HG03097 (cell line): ENCODE data around the gene KLF6.

Experiments
- ATAC-seq: cut with Tn5 transposase; IDR thresholded peaks from one replicate; pipeline ENCODE4 v1.9.1; 2021; ENCODE audit not compliant: unreplicated experiment, low FRiP score

Gene KLF6

GRCh38 chr10:3759397-3759796, 25.6 kb downstream of the KLF6 start:
- ATAC-seq = no peak

DNA sequence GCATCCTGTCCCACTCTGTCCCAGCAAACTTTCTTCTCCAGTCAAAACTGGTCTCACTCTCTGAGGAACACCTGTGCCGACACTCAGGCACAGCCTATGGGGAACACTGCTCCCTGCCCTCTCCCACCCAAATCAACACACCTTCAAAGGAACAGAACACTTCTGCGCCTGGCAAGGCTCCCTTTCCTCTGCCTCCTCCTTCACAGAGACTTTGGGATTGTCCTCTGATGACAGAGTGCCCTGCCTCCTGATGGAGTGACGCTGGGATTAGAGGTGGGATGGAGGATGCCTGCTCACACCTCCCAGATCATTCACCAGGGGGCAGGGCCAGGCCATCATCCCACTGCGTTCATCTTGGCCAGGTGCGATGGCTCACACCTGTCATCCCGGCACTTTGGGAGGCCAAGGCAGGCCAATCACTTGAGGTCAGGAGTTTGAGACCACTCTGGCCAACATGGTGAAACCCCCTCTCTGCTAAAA, 26.5 kb downstream of the KLF6 start:
- no peak for ATAC-seq

DNA sequence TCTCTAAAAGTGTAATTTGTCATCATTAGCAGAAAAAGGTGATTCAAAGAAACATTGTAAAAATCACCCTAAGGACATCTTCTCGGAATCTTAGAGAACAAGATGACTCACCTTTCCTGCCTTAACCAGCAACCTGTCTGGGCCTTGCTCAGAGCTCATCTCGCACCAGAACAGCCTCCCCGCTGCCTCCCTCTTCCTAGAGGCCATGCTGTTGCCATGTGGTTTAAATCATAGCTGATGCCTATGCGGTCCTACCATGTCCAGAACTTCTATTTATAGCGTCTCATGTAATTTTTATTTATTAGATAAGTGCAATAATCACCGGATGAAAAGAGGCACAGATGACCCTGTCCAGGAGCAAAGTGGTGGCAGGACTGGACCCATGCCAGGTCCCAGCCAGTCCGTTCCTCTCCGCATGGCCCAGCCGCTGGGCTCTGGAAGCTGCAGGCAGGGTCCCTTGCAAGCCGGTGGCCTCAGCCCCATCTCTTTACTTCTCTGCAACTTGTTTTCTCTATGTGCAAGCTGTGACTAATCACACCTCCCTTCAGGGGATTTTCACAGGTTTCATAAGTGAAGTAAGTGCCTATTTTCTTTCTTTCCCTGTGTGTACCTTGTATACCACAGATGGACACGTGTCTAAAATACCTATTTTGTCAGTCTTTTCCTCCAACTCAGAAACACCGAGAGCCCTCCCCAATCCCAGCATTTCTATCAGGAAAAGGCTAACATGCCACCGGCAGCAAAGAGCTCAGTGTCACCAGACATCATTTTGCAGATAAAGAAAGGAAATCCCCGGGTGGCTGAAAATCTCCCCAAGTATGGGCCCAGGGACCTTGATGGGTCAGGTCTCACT, 27.1 kb downstream of the KLF6 start:
- ATAC-seq = peak; percentile 57

- ATAC-seq = no peak
Observed at GRCh38 chr10:3757250-3757637, 27.8 kb downstream of the KLF6 start.

DNA sequence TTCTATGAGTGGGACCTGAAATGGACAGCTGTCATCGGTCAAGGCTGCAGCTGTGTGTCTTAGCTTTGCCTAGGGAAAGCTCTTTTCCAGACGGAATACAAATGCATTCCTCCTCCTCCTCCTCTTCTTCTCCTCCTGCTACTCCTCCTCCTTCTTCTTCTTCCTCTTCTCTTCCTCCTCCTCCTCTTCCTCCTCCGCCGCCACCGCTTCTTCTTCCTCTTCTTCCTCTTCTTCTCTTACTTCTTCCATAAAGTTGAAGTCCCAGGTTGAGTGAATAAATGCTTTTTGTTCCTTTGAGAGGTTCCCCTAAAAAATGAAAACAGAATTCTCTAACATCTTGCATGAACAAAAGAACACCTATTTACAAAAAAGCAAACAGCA, 28.7 kb downstream of the KLF6 start:
- no peak for ATAC-seq

GRCh38 chr10:3755440-3756359, 29.3 kb downstream of the KLF6 start:
- ATAC-seq = no peak

DNA sequence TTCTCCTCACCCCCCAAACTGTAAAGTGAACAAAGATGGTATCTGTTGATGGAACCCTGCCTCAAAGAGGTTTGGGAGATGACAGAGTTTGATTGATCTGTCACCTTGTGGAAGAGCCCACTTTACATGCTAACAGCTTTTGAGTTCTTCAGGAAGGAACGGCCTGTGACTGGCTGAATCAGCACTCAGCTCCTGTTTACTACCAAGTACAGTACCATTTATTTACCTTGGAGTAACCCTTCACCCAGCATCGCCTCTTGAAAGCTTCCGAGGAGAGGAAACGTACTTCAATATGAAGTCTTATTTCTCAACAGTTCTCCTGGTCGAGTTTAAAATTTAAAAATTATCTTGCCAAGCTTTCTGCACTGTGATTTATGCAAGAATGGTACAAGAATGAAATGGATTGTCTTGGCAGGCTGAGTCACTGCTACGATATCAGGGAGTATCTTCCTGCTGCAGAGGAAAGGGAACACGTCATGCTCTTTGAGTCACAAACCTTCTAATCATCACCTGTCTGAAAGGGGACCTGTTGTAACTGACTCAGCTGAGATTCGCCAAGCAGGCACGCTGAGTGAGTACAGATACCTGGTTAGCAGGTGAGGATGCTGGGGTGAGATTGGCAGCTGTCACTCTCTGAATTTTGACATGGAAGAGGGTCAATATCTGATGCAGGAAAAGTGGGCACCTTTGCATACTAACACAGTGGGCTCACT, 30.1 kb downstream of the KLF6 start:
- ATAC-seq = no peak

- ATAC-seq = no peak
Observed at GRCh38 chr10:3750854-3751253, 34.2 kb downstream of the KLF6 start.

DNA sequence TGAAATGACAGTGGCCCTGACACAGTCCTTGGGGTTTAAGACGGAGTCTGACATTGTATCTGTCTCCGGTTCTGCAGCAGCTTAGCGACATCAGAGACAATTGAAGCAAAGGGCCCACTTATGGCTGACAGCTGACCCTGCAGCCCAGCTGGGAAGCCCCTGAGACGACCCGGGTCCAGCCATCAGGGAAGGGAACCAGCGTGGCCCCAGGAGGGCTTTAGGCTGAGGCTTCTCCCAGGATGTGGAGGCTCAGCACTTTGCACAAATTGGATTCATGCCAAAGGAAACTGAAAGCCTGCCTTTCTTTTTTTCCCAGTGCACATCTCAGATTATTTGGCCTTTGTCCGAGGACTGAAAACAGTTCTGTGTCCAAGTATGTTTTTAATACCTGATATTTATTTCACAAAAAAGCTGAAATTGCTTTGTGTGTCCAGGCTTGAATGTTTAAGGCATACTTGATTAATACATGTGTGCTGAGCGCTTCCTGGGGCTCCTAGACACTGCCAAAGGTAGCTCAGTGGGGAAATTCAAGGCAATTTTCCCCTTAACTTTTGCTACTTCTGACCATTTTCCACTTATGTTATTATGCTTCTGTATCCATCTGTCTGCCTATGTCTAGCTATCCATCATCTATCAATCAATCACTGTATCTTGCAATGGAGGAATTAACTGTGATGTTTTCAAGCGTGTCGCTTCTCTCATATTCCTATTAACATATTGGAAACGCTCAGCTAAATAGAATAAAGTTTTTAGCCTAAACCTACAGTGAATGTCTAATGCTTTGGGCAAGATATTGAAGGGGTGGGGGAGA, 34.8 kb downstream of the KLF6 start:
- no peak for ATAC-seq

GRCh38 chr10:3749600-3749999, 35.4 kb downstream of the KLF6 start:
- ATAC-seq = no peak

DNA sequence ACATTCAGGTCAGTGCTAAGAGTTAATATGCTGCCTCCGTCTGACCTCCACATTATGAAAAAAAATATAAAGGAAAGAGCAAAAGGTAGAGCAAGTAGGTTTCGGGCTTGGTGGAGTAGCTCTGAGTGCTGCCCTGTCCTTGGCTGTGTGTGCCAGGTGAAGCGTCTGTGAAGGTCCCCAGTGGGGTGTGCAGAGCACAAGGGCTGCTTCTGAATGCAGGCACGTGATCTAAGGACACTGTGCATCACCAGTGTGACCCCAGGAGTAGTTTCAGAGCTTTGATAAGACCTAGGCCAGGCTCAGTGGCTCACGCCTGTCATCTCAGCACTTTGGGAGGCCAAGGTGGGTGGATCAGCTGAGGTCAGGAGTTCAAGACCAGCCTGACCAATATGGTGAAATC, 36.0 kb downstream of the KLF6 start:
- no peak for ATAC-seq

GRCh38 chr10:3748484-3748883, 36.5 kb downstream of the KLF6 start:
- no peak for ATAC-seq

DNA sequence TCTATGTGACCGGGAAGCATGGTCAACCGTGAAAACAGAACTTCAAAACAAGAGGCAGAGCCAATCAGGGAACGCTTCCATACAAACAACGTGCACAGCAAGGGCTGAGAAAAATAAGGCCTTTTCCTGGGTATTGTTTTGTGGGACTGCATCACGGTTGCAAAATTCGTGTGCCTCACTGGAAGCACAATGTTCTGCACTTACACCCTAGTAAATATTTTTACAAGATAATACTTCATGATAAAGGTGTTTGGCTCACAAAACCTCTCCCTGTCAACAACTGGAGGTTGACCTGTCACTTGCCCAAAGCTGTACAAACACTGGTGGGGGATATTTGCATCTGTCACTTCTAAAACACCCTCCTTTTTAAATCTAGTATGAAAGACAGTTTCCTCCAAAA, 37.0 kb downstream of the KLF6 start:
- ATAC-seq = no peak

DNA sequence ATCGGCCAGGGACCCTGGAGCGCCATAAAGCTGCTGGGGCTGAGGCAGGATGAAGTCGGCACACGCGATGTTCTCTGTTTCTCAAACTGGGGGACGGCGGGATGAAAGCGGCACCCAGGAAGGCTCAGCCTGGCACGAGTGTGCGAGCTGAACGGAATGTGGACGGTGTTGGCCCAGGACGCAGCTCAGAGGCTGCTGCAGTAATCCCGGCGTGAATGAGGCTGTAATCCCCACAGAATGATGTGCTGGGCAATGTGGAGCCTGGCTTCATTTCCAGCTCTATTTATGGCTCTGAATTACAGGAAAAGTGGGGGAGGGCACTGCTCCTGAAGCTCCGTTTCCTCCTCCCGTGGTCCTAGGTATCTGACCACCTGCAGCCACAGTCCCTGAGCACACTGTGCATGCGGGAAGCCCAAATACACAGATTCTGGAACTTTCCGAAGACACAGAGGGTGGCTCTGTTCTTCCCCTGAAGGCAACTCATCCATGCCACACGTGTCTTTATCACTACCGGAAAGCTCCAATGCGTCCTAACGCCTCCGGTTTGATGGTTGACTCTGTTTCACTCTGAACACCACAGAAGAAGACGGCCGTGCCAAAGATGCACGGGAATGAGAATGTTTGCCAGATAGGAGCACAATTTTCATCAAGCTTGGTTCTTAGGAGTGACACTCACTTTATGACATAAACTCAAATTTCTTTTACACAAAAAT, 37.6 kb downstream of the KLF6 start:
- ATAC-seq = no peak

- ATAC-seq = no peak
Observed at GRCh38 chr10:3746634-3747033, 38.4 kb downstream of the KLF6 start.

DNA sequence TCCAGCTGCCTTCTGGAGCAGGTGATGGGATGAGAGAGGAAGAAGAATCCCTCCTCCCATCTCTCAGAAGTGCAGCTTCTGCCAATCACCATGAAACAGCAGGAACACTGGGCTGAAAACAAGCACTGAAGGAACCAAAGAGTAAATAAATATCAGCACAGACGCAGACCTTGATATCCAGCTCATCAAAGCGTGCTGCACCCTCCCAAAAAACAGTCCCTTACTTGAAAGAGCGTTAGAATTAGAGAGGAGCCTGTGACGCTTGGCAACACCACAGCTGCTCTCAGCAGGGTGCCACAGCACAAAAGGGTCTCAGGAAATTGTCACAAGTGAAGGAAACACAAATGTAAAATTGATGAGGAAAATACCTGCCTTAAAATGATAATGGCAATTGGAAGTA, 39.5 kb downstream of the KLF6 start:
- ATAC-seq = no peak

DNA sequence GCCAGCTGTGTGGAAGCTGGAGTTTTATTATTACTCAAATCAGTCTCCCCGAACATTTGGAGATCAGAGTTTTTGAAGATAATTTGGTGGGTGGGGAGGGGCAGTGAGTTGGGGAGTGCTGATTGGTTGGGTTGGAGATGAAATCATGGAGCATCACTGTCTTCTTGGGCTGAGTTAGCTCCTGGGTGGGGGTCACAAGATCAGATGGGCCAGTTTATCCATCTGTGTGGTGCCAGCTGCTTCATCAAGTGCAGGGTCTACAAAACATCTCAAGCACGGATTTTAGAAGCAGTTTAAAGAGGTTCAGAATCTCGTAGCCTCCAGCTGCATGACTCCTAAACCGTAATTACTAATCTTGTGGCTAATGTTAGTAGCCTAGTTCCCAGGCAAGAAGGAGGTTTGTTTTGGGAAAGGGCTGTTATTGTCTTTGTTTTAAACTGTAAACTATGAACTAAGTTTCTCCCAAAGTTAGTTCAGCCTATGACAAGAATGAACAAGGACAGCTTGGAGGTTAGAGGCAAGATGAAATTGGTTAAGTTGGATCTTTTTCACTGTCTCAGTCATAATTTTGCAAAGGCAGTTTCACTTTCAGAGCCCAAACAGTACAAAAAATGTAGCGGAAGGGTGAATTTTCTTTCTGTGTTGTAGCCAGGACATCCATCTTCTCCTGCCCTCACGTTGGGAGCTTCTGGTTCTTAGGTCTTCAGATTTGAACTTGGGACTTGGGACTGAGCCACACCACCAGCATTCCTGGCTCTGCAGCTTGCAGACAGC, 43.1 kb downstream of the KLF6 start:
- no peak for ATAC-seq

DNA sequence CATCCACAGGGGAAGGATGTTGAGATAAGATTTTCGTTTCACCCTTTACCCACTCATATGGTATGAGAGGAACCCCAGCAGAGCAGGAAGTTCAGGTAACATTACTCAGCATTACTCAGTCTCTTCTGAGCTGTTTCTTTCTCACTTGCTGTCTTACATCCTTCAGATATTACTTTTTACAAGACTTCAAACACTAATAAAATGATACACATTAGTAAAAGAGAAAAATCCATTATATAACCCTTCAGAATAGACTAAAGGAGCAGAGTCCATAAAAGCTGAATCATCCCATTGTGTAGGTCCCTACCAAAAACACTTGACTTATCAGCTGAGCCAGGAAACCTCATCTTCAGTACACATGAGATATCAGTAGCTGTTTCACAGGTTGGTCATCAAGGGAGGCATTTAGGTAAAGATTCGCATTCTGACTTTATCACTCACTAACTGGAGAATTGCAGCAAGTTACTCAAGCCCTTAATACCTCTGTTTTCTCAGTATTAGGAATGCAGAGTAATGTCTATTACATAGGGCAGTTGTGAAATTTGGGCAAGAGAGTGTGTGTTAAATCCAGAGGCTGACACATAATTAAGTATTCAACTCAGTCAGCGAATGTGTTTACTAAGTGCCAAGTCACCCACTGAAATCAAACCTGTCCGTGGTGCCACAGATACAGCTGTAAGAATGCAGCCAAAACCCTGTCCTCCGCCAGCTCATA, 44.7 kb downstream of the KLF6 start:
- ATAC-seq = peak; percentile 63
